GM12874 (cell line): ENCODE measurements around the gene HSPB9.

ENCODE experiments used
- CTCF ChIP-seq: IDR thresholded peaks from 2 replicates; pipeline ENCODE4 v1.5.1; 2011; ENCODE audit warnings: low read depth, mild to moderate bottlenecking, control low read depth, low read length, moderate library complexity; ENCODE audit not compliant: insufficient read depth

Gene HSPB9

DNA sequence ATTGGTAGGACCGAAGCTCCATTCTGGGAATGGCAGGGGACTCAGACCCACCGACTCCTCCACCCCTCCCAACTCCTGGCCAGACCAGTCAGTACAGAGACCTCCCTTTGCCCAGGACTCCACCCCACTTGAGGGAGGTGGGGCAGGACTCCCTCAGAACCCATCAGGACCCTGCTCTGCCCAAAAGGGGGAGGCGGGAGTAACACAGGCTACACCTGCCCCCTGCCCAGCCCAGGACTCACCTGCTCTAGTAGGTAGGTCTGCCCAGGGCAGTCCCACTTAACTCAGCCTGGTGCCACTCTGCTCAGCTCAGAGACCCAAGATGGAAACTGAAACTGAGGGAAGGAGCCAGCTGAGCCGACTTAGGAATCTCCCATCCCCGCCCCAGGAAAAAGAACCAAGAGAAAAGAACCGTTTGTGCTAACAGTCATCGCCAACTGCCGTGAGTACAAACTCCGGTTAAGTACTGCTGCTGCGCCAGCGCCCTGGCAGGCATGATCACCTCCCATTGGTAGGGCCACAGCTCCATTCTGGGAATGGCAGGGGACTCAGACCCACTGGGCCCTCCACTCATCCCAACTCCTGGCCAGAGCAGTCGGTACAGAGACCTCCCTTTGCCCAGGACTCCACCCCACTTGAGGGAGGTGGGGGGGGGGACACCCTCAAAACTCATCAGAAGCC, 10.6 kb upstream of the HSPB9 start:
- no peak for TF ChIP-seq CTCF

DNA sequence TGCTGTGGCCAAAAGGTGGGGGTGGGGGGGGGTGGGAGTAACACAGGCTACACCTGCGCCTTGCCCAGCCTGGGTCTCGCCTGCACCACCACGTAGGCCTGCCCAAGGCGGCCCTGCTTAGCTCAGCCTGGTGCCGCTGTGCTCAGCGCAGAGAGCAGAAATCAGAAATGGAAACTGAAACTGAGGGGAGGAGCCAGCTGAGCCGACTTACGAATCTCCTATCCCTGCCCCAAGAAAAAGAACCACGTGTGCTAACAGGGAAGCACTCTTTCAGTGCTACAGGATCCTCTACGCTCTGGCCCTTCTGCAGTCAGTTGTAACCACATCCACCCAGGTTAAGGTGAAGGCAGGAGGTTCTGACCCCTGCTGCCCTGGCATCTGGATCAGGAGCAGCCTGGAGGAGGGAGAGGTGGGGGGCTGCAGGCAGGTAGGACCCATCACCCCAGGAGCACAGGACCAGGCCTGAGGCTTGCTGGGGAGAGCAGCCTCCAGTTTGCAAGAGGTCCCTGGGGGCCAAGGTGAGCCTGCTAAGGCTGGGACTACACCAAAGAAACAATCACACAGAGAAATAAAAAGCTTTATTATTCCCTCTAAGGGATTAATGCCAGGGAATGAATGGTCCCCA, 9.9 kb upstream of the HSPB9 start, which contains the start of gene DHX58:
DHX58 (minus strand) TSS at position 163 of the 625 bp plus-strand sequence. CDS start 822 bp downstream, outside the sequence.
- no peak for TF ChIP-seq CTCF

- no peak for TF ChIP-seq CTCF
Measured at GRCh38 chr17:42113293-42114069, 9.1 kb upstream of the HSPB9 start.

GRCh38 chr17:42114118-42114517, 8.5 kb upstream of the HSPB9 start:
- TF ChIP-seq CTCF, result no peak

DNA sequence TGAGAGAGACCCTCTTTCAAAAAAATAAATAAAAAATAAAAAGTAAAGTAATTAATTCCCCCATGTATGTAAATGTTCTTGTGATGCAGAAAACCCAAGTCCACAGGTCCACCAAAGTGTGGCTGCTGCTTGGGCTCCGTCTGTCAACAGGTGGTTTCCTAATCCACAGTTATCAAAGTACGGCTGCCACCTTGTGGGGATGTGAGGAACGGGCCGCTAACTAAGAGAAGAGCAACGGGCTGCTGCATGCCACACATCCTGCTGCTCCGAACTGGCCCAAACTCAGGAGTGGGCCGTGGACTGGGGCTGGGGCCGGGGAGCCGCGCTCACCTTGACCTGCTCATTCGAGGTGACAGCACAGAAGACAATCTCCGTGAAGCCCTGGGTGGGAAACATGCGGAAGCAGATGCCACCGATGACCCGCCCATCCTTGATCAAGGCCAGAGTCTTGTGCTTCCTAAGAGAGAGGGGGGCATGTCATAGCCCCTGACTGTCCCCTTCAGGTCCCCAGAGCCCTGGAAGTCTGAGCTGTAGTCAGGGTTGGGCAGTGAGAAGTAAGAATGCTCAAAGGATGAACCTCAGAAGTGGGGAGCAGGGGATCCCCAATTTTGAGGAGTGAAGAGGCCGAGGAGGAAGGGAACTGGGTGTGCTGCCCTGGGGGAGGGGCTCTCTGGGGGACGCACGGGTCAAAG, 5.8 kb upstream of the HSPB9 start:
- TF ChIP-seq CTCF, result peak; percentile 82

DNA sequence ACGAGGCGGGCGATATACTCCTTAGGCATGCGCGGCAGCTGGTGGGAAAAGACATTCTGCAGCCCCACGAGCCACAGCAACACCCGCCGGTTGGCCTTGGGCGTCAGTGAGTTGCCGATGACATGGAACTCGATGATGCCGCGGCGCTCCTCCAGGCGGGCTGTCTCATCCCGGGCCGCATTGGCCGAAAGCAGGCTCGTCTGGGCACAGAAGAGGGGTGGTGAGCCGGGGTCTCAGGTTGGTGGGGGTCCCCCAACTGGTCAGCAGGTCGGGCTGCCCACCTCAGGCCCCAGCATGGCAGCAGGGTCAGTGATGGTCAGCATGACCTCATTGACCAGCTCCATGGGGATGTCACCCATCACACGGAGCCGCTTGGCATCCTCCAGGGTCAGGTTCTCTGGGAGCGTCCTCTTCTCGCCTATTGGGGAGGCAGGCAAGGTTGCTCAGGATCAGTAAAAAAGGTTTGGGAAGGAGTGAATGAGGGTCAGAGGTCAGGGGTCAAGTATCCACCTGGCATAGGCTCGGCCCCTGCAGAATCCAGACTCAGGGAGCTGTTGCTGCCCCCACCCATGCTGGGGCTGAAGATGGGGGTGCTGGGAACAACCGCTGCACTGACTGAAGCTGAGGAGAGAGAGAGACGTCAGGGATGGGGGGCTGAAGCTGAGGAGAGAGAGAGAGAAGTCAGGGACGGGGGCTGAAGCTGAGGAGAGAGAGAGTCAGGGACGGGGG, 5.0 kb upstream of the HSPB9 start:
- TF ChIP-seq CTCF, result no peak
